ENCODE data around the gene SAMD4B.

SAMD4B gene

DNA sequence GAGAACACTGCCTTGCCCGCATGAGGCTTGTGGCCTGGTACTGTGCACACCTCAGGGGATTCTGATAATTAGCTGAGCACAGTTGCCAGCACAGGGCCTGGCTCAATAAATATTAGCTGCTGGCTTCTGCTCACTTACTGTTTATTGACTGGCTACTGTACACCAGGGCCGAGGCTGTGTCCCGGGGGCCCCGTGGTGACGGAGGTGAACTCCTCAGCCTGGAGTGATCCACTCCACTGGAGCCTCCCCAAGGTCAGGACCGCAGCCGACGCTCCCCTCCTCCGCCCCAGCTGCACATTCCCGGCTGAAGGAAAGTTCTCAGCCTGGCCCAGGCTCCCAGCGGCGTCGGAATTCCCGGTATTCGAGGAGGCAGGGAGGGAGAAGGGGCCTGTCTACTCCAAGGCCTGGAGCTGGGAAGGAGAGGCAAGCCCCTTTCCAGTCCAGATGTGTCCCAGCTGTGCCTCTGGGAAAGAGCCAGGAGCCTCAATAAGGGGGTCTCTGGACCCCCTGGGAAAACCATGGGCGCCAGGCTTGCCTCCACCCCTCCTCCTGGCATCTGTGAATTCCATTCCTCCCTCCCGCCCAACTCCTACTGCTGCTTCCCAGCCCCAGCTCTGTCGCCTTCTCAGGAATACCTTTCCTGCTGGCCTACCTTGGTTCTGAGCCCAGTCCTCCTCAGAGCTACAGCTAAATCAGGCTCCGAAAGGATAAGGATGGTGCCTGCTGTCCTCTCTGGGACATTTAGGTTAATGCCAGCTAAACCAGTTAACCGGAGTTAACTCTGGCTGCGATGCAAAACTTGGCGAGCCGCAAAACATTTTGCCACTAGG lies 86.3 kb downstream of the SAMD4B start:
- no peak for DNase-seq

DNA sequence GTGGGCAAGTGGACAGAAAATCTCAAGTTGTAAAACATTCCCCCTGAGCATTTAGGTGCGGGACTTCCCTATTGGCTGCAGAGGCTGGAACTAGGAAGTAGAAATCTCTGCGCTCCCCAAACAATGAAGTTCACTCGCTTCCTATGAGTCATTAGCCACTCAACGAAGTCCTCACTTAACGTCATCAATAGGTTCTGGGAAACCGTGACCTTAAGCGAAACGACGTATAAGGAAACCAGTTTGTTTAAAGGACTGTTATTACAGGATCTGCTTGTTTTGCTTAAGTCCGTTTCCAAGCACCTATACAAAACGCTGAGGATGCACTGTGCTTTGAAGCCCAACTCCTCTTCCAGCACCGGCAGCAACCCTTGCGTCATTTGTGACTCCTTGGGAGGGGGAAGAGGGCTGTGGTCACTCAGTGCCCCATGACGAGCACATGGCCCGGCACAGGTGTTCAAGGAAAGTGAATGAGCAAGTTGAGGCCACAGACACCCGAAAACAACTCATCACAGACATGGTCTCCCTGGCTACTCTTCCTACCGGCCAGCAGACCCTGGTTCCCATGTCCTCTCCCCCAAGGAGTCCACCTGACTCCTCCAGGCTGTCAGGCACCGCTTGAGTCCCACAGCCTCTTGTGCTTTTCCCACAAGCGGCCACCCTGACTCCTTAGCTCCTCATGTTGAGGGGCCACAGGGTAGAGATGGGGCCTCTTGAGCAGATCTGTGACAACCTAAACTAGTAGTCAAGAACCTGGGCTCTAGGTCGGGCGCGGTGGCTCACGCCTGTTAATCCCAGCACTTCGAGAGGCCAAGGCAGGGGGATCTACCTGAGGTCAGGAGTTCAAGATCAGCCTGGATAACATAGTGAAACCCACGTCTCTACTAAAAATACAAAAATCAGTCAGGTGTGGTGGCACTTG lies 88.7 kb downstream of the SAMD4B start:
- peak; percentile 57 for DNase-seq

DNA sequence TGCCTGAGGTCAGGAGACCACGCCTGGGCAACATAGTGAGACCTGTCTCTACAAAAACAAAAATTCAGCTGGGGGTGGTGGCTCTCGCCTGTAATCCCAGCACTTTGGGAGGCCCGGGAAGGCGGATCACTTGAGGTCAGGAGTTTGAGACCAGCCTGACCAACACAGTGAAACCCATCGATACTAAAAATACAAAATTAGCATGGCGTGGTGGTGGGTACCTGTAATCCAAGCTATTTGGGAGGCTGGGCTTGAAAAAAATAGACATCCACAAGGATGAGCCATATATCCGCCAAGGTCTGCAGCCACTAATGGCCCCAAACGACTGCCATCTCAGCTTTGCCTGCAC lies 90.4 kb downstream of the SAMD4B start:
- no peak for DNase-seq

DNA sequence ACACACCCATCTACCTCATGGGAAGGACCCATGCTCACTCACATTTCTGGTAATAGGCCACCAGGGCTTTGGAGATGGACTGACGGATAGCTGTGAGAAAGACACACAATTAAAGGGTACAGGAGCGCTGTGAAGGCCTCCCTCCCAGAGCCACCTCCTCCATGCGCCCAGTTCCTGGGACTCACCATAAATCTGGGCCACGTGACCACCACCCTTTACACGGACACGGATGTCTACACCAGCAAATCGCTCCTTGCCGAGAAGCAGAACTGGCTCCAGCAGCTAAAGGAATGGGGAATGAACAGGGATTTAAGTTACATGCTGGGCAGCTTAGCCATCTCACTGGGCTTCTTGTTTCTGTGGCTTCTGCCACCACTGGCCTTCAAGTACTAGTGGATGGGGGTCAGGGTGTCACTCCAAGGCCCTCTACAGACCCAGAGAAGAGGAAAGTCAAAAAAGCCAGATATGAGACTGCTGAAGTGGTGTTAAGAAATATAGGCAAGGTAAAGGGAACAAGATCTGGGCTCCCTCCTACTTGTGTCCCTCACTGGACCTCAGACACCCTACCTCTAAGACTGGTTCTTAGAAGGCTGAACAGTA lies 91.4 kb downstream of the SAMD4B start:
- no peak for DNase-seq

DNA sequence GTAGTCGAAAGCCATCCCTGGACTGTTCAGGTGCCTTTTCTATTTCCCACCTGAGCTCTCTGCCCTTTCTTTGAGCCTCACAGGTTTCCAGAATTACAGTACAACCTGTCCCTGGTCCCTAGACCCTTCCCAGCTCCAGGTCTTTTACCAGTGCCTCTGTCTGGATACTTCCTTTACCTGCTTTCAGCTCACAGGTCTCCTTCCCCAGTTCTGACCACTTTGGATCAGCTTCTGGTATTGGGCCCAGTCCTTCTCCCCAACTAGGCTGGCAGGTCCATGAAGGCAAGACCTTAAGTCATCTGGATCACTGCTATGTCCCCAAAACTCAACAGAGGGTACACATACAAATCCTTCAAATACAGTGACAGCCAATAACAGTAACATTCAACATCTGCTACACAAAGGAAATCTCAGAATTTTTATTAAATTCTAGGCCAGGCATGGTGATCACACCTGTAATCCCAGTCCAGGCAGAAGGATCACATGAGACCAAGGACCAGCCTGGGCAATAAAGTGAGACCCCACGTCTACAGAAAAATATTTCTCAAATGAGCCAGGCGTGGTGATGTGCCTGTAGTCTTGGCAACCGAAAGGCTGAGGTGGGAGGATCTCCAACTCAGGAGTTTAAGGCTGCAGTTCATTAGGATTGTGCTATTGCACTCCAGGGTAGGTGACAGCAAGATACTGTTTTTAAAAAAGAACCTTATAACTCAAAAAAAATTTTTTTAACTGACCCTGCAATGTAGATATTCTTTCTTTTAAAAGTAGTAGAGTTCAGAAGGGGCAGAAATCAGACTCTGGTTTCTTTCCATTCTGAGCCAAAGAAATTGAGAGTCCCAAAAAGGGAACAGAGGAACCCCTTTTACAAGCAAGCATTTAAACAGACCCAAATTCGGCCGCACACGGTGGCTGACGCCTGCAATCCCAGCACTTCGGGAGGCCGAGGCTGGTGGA lies 92.2 kb downstream of the SAMD4B start:
- DNase-seq = no peak
